Esophagus mucosa (tissue), 1 donor: ENCODE measurements around the gene ARHGEF25. TPM values are rescaled to one million over a fixed set of nuclear protein-coding genes. Genes with fewer than 3 reads are reported as not detected.
A peak's percentile ranks its signal among the peaks of the same experiment; 100 is the strongest.
"Not testable (repeated sequence)": the region's sequence is repeated elsewhere in the genome, so short reads cannot be mapped to it uniquely, and the experiment has no call there.

ENCODE experiments used
- ATAC-seq: fragments of 200-7000 bp; cut with Tn5 transposase; one replicate; pipeline ENCODE4 v1.9.1; 2020
- total RNA-seq: library from RNA; stranded (reverse); gene quantifications from one replicate; pipeline ENCODE4 v1.2.4, GENCODE V29; 2023
- donor health status: DM: yes; HTN: yes; CAD: no.

The ARHGEF25 gene
- total RNA-seq, 1 donor from 2014 or later, result 1.5 TPM

DNA sequence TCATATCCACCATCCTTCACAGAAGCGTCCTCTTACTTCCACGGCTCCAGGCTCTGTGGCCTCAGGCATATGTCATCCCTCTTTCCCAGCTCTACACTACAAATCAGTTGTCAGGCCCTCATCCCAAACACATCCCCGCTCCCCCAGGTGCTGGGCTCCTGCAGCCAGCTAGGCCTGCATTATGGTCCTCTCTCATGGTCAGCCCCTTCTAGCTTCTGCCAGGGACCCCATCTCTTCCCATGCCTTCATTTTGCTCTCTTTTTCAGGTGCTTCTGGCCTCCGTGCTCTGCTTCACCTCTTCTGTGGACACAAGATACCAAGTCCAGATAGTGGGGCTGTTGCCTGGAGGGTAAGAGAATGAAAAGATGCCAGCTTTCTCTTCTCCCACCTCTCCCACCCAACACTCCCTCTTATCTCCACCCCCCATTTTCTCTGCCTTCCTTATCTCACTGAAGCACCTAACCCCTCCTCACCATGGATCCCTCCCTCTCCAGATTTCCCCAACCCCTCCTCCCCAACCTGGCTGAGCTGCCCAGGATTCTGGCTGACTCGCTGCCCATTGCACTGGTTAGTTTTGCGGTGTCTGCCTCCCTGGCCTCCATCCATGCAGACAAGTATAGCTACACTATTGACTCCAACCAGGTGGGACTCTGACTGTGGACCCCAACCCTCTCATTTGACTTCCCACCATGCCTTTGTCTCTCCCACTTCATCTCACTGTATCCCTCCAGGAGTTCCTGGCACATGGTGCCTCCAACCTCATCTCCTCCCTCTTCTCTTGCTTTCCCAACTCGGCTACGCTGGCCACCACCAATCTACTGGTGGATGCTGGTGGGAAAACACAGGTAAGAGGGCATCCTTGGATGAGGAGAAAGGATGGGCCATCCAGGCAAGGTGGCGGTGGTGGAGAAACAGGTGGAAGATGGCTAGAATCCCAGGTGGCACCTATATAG lies 11.3 kb downstream of the ARHGEF25 start:
- no peak for ATAC-seq

GRCh38 chr12:57623385-57623784 lies 12.2 kb downstream of the ARHGEF25 start:
- ATAC-seq, result no peak

DNA sequence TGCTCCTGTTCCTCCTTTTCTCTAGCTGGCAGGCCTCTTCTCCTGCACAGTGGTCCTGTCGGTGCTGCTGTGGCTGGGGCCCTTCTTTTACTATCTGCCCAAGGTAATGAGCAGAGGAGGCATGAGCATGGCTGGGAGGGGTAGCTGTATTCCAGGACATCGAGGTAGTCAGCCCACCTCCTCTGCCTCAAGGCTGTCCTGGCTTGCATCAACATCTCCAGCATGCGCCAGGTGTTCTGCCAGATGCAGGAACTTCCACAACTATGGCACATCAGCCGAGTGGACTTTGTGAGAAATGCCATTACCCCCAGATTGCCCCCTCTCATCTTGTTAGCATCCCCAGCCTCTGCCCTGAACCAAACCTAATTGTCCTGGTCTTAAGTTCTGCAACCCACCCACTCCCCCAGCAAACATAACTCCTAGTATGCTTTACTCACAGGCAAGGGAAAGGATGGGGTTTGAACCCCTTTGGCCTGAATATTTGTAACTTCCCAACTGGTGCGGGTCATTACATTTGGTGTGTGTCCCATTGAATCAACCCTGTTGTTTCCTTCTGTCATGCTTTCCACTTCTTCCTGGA lies 12.7 kb downstream of the ARHGEF25 start:
- ATAC-seq, result no peak

- no peak for ATAC-seq
Measured at GRCh38 chr12:57624441-57625220, 13.4 kb downstream of the ARHGEF25 start.

DNA sequence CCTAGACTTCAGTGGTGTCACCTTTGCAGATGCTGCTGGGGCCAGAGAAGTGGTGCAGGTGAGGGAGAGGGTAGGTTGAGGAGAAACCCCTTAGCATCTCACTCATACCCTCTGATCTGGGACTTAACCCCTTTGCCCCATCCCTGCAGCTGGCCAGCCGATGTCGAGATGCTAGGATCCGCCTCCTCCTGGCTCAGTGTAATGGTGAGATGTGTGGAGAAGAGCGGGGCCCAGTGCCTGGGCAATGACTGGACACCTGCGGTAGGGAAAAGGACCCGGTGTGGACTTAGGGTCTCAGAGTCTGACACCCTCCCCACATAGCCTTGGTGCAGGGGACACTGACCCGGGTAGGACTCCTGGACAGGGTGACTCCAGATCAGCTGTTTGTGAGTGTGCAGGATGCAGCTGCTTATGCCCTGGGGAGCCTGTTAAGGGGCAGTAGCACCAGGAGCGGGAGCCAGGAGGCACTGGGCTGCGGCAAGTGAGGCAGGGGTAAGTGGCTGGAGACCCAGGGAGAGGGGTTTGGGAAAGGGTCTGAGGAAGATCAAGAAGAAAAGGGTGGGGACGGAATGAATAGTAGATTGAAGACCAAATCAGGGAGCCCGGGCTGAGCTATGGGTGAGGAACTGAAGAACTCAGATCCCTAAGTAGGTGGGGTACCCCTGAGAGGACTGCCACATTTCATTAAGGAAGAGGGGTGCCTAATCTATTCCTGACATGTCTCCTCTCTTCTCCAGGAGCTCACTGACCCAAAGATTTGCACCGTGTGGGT lies 14.2 kb downstream of the ARHGEF25 start:
- no peak for ATAC-seq

GRCh38 chr12:57626111-57626920 lies 15.1 kb downstream of the ARHGEF25 start:
- no peak for ATAC-seq

- ATAC-seq, result no peak
Measured at GRCh38 chr12:57626921-57627445, 15.7 kb downstream of the ARHGEF25 start.

- no peak for ATAC-seq
Measured at GRCh38 chr12:57627501-57628279, 16.5 kb downstream of the ARHGEF25 start.

DNA sequence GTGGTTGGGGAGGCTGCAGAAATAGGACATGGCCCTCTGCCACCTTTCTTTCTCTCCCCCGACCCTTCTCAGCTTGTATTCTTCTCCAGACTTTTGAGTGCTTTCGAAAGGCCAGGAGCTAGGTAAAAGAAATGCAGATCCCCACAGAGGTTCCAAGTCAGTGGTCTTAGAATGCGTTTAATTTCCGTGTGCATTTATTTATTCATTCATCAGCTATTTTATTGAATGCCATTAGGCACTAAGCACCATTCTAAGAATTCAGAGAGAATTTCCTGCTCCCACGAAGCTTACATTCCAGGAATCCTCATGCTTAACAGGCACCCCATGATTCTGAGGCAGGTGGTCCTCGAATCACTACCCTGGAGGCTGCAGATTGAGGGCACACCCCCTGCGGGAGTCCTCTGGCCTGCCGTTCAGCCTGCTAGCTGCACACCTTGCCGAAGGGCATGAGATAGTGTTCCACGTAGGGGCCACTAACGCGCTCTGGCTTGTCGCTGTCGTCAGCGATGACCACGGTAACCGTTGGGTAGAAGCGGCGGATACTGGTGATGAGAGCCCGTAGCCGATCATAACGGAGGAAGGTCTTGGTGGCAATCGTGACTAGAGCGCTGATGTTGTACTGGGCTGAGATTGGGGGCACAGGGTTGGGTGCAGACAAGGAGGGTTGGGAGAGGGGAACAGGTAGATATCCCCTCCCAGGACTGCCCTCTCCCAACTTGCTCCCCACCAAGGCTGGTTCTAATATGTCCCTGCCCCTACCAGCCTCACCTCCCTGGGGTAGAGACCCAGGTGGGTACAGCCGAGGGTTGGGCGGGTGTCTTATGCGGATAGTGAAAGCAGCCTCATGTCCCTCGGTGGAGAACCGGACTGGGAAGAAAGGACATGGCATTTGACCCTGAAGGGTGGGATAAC lies 17.3 kb downstream of the ARHGEF25 start:
- ATAC-seq, result no peak

DNA sequence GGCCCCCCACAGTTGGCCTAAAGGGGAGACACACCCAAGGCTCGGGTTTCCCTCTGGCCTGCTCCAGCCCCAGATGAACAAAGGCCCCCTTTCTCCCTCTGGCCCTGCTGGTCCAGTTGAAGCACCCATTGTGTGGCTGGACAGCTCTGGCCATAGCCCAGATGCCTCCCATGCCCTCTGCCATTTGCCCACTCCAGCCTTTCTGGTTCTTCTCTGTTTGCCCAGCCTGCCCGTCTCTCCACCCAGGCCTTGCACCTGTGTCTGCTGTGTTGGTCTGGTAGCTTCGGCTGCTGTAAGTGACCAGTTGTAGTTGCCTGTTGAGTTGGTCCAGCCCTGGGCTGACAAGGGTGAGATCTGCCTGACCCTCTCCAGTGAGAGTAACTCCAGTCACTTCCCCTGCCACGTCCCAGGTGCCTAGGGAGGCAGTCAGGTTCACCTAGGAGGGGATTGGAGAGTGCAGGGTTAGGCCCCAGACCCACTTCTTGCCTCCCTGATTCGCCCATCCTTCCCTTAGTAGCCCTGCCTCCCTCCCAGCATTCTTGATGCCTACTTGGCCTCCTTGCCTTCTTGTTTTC lies 18.7 kb downstream of the ARHGEF25 start:
- ATAC-seq, result no peak

GRCh38 chr12:57630891-57631433 lies 19.7 kb downstream of the ARHGEF25 start:
- no peak for ATAC-seq

DNA sequence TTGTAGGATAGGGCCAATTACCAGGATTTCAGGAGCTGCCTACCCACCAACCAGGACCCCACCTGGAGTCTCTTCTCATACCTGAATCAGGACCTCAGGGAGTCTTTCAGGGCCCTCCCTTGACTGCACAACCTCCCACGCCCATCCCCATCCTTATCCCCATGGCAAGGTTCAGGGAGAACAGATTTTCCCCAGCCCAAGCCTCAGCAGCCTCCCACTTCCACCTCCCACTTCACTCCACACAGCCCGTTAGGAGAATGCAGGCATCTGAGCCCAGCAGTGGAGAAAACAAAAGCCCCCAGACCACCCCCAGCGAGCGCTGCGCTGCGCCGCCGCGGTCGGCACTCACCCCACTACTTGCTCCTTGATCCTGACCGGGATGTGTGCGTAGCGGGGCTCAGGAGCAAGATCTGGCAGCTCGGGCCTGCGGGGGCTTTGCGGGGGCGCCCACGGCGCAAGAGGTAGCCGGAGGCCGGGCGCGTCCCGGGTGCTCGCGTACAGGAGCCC lies 20.4 kb downstream of the ARHGEF25 start:
- no peak for ATAC-seq

DNA sequence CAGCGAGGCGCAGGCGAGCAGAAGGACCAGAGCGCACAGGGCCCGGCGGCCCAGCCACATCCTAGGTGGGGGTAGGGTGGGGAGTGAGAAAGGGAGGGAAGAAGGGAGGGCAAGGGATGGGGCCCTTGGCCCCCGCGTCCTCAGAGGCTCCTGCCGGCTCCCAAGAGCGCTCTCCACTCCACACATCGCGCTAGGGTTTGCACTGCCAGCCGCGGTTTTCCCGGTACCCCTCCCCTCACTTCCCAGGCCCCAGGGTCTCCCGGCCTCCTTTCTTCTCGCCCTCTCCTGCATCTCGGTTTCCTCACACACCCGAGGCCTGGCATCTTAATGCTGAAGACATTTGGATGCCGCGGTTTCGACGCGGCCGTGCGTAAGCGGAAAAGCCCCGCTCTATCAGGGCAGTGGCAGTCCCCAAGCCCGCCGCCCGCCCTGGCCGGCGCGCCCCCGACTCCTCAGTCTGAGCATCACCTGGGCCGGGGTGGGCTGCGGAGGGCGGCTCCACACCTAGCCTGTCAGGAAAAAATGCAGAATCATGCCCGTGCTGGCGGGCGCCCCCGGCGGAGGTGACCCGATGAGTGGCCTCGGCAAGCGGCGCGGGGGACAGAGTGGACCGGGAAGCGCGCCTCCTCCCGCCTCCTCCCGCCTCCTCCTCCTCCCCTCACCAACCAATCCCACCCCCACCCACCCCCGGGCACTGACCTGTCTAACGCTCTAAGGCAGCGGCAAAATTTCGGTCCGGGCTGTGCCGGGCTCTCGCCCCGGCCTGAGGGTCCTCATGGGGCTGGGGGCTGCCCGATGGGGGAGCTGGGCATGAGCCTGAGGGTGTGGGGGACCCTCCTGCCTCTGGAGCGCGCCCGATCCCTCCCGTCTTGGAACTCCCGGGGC lies 21.1 kb downstream of the ARHGEF25 start:
- ATAC-seq, result peak; percentile 31

GRCh38 chr12:57632958-57633840 lies 22.0 kb downstream of the ARHGEF25 start, which contains the start of gene B4GALNT1:
B4GALNT1 (minus strand) TSS chr12:57633201; CDS start chr12:57632132, 1,069 bp downstream.
- peak; percentile 77 for ATAC-seq

- not testable (repeated sequence) for ATAC-seq
Measured at GRCh38 chr12:57636731-57637130, 25.5 kb downstream of the ARHGEF25 start.

- no peak for ATAC-seq
Measured at GRCh38 chr12:57637364-57637763, 26.1 kb downstream of the ARHGEF25 start.
